H1 (cell line): ENCODE data around the gene RTN4RL2. TPM values are rescaled to one million over a fixed set of nuclear protein-coding genes. Genes with fewer than 3 reads are reported as not detected.

Source experiments
- polyA plus RNA-seq, 7 experiments: library from polyadenylated mRNA; depleted of rRNA in 3 of 7; stranded (reverse) in 5 of 7; unstranded in 2 of 7; fragments of >200 nt in 5 of 7; fragments of 200-250 nt in 2 of 7; gene quantifications; 1 replicate in 5 of 7; 2 replicates in 1 of 7; 4 replicates in 1 of 7; pipeline versions ENCODE4 v1.2.1 to v1.2.3, GENCODE V29; 2011 to 2013; ENCODE audit warnings: missing spikeins in 2 of 7, mixed read lengths in 2 of 7
- total RNA-seq: library from RNA; stranded (reverse); fragmentation: NEBNext Ultra II Directional; extraction: Animal tissue kit (Norgen Biotek cat#: 25700); gene quantifications from 2 replicates; pipeline ENCODE4 v1.2.1, GENCODE V29; 2021
- TF ChIP-seq, protein P1 (sequence below): fragments of 300-600 bp; sonication (generic); IDR thresholded peaks from 2 replicates; pipeline ENCODE4 v1.7.1; 2012; ENCODE audit warnings: low read length, moderate library complexity, mild to moderate bottlenecking, inconsistent platforms; ENCODE audit not compliant: insufficient replicate concordance

Gene RTN4RL2
- total and polyA plus RNA-seq, 2 of the 8 experiments (the other 6 are each of a cell fraction or from before 2014, with no cell fraction given) = 11.4 to 23.7 TPM

DNA sequence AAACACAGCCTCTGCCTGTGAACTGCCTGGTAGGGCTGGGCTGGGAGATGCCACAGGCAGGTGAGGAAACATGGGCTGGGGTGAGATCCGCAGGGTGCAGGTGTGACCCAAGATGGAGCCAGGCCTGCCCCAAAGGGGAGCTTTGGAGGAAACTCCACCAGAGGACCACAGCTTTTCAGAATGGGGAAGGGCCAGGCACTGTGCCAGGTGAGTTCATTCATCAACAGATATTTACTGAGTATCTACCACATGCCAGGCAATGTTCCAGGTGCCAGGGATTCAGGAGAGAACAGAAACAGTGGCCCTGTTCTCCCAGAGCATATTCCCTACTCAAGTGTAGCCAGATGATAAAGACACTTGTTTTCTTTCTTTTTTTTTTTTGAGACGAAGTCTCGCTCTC, 11.2 kb downstream of the RTN4RL2 start (continued):
- TF ChIP-seq, protein P1, sequence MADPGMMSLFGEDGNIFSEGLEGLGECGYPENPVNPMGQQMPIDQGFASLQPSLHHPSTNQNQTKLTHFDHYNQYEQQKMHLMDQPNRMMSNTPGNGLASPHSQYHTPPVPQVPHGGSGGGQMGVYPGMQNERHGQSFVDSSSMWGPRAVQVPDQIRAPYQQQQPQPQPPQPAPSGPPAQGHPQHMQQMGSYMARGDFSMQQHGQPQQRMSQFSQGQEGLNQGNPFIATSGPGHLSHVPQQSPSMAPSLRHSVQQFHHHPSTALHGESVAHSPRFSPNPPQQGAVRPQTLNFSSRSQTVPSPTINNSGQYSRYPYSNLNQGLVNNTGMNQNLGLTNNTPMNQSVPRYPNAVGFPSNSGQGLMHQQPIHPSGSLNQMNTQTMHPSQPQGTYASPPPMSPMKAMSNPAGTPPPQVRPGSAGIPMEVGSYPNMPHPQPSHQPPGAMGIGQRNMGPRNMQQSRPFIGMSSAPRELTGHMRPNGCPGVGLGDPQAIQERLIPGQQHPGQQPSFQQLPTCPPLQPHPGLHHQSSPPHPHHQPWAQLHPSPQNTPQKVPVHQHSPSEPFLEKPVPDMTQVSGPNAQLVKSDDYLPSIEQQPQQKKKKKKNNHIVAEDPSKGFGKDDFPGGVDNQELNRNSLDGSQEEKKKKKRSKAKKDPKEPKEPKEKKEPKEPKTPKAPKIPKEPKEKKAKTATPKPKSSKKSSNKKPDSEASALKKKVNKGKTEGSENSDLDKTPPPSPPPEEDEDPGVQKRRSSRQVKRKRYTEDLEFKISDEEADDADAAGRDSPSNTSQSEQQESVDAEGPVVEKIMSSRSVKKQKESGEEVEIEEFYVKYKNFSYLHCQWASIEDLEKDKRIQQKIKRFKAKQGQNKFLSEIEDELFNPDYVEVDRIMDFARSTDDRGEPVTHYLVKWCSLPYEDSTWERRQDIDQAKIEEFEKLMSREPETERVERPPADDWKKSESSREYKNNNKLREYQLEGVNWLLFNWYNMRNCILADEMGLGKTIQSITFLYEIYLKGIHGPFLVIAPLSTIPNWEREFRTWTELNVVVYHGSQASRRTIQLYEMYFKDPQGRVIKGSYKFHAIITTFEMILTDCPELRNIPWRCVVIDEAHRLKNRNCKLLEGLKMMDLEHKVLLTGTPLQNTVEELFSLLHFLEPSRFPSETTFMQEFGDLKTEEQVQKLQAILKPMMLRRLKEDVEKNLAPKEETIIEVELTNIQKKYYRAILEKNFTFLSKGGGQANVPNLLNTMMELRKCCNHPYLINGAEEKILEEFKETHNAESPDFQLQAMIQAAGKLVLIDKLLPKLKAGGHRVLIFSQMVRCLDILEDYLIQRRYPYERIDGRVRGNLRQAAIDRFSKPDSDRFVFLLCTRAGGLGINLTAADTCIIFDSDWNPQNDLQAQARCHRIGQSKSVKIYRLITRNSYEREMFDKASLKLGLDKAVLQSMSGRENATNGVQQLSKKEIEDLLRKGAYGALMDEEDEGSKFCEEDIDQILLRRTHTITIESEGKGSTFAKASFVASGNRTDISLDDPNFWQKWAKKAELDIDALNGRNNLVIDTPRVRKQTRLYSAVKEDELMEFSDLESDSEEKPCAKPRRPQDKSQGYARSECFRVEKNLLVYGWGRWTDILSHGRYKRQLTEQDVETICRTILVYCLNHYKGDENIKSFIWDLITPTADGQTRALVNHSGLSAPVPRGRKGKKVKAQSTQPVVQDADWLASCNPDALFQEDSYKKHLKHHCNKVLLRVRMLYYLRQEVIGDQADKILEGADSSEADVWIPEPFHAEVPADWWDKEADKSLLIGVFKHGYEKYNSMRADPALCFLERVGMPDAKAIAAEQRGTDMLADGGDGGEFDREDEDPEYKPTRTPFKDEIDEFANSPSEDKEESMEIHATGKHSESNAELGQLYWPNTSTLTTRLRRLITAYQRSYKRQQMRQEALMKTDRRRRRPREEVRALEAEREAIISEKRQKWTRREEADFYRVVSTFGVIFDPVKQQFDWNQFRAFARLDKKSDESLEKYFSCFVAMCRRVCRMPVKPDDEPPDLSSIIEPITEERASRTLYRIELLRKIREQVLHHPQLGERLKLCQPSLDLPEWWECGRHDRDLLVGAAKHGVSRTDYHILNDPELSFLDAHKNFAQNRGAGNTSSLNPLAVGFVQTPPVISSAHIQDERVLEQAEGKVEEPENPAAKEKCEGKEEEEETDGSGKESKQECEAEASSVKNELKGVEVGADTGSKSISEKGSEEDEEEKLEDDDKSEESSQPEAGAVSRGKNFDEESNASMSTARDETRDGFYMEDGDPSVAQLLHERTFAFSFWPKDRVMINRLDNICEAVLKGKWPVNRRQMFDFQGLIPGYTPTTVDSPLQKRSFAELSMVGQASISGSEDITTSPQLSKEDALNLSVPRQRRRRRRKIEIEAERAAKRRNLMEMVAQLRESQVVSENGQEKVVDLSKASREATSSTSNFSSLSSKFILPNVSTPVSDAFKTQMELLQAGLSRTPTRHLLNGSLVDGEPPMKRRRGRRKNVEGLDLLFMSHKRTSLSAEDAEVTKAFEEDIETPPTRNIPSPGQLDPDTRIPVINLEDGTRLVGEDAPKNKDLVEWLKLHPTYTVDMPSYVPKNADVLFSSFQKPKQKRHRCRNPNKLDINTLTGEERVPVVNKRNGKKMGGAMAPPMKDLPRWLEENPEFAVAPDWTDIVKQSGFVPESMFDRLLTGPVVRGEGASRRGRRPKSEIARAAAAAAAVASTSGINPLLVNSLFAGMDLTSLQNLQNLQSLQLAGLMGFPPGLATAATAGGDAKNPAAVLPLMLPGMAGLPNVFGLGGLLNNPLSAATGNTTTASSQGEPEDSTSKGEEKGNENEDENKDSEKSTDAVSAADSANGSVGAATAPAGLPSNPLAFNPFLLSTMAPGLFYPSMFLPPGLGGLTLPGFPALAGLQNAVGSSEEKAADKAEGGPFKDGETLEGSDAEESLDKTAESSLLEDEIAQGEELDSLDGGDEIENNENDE = no peak
- TF ChIP-seq, all 59 proteins: peak for 0
